NCI-H1092 treated with DMSO at 0.1 percent for 48 hours (cell line): ENCODE measurements around the gene MARCO.
"Not testable (repeated sequence)": the region's sequence is repeated elsewhere in the genome, so short reads cannot be mapped to it uniquely, and the experiment has no call there.

Experiments used
- DNase-seq: peaks from one replicate; lab custom pipeline; 2025; lab: John Stamatoyannopoulos, UW

The MARCO gene

GRCh38 chr2:118974103-118974993 lies 32.4 kb downstream of the MARCO start:
- no peak for DNase-seq

DNA sequence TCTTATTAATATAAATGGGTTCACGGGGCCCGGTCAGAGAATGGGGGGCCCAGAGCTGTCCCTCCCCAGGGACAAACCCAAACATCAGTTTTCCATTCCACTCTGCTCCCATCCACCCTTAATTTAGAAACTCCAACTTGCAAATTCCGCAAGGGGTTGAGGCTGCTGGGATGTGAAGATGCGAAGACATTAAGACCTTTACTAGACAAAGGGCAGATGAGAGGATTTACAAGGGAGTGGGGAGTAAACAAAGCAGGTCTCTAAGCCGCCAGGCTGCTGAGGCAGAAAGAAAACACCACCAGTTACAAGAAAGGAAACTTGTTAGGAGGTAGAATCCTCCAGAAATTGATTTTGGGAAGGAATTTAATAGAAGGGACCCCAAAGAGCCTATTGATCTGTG lies 33.1 kb downstream of the MARCO start:
- no peak for DNase-seq

GRCh38 chr2:118978064-118978463 lies 36.1 kb downstream of the MARCO start:
- no peak for DNase-seq

- DNase-seq: no peak
These were observed 37.3 kb downstream of the MARCO start for GRCh38 chr2:118979152-118979861.

DNA sequence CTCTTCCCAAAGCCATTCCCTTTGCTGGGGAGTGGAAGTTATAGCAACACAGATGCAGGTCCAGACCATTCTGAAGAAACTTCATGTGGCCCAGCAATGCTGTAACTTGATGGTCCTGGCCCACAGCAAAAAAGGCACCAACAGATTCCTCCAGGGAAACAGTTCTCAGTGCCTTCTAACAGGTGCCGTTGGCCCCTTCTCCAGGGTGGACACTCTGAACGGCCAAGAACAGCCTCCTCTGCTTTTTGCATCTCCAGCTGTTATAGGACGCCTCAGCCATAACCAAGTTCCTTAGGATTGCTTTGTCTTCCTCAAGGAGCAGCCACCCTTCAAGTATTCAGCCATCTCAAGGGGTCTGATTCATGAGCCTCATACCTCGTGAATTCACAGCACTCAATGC lies 38.0 kb downstream of the MARCO start:
- no peak for DNase-seq

GRCh38 chr2:118980573-118980972 lies 38.6 kb downstream of the MARCO start:
- DNase-seq: no peak

- DNase-seq: no peak
These were observed 39.6 kb downstream of the MARCO start for GRCh38 chr2:118981632-118982031.

DNA sequence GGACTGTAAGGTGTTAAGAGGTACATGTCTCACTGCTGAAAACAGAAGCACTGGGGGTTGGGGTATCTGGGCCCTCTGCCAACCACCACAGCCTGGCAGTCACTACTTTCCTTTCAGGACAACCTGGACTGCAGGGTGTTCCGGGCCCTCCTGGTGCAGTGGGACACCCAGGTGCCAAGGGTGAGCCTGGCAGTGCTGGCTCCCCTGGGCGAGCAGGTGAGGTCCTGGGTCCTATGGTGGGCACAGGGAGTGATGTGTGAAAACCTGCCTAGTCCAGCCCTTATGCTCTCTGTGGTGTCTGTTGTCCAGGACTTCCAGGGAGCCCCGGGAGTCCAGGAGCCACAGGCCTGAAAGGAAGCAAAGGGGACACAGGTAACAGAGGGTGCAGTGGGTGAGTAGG lies 40.0 kb downstream of the MARCO start:
- DNase-seq: no peak

- DNase-seq: no peak
These were observed 41.1 kb downstream of the MARCO start for GRCh38 chr2:118983133-118983532.

DNA sequence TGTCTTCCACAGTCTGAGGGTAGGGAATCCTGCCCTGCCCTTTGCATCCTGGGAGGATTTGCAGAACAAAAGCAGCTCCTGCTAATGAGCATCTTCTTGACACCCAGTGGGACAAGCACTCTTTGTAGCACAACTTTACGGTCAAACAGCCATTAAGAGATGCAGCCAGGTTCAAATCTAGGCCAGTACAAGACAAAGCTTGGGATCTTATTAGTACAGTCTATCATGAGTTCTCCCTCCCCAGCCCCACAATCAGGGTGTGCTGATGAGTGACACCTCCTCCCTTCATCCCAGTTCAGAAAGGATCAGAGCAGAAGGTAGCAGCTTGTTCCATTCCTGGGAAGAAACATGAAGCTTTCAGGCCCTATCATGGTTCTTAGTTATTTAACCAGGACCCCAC lies 41.9 kb downstream of the MARCO start:
- DNase-seq: no peak

- DNase-seq: no peak
These were observed 44.7 kb downstream of the MARCO start for GRCh38 chr2:118986738-118987137.

DNA sequence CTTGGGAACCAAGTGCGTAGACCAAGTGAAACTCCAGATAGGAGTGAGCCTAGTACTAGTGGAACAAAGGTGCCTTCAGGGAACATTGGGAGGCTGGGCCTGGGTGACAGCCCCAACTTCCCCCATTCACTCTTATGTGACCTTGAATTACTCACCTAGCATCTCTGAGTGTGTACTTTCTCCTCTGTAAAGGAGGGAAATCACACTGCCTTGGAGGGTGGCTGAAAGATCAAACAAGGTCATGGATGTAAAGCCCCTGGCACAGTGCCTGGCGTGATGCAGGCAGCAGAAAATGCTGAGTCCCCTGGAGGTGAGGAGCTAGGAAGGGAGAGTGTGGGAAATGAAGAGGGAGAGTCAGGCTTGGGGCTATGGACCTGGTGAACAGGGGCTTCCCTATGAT lies 45.9 kb downstream of the MARCO start:
- no peak for DNase-seq

- no peak for DNase-seq
These were observed 46.7 kb downstream of the MARCO start for GRCh38 chr2:118988706-118989105.

DNA sequence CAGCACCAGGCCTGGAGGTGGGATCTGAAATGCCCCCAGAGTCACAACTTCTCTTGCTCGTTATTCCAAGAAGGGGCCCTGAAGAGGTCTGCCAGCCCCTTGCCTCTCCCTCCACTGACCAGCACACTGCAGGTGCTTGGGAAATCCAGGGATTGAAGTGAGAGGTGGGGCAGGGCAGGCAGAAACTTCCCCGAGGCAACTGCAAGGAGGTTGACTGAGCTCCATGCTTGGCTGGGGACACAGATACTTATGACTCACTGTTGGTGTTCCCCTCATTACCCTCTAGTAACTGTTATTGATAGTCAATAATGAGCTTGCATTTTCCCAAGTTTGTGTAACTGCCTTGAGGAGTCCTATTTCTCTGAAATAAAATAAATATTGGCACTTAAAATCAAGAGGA lies 47.5 kb downstream of the MARCO start:
- no peak for DNase-seq

DNA sequence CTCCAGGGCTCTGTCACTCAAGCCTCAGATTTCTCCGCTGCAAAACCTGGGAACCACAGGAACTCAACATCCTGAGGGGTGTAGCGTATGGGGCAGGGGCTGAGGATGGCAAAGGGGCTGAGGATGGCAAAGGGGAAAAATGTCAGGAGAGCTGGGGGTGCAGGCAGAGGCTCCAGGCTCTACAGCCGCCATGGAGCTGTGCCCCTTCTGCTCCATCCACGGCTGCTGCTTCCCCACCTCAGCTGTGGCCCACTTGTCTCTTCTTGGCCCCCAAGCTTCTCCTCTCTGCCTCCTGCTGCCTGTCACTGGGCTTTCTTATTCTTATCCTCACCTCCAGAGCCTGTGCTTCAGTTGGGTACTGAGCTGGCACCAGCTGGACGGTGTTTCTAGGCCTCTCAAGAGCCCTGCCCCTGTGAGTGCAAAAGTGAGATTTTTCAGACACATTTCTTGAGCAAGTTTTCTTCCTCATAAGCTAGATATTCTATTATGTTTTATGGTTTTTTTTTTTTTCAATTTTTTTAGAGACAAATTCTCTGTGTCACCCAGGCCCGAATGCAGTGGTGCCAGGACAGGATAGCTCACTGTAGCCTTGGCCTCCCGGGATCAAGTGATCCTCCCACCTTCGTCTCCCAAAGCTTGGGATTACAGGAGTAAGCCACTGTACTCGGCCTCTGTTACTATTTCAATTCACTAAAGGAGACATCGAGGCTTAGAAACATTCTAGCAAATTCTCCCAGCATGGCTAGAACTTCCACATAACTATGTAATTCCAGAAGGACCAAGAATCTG lies 49.0 kb downstream of the MARCO start:
- DNase-seq: no peak

DNA sequence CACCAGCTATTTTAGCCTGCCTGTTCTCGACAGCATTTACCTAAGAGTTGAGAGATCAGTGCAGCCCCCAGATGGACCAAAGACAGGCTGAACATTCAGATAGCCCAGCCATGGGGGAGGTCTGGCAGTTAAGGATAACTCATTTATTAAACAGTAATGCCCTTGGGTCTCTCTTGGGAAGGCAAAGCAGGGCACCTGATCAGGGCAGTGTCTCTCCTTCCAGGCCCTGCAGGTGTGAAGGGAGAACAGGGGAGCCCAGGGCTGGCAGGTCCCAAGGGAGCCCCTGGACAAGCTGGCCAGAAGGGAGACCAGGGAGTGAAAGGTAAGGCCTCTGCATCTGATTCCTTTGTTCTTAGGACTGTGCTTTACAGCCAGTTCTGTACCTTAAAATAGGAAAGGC lies 49.6 kb downstream of the MARCO start:
- no peak for DNase-seq

DNA sequence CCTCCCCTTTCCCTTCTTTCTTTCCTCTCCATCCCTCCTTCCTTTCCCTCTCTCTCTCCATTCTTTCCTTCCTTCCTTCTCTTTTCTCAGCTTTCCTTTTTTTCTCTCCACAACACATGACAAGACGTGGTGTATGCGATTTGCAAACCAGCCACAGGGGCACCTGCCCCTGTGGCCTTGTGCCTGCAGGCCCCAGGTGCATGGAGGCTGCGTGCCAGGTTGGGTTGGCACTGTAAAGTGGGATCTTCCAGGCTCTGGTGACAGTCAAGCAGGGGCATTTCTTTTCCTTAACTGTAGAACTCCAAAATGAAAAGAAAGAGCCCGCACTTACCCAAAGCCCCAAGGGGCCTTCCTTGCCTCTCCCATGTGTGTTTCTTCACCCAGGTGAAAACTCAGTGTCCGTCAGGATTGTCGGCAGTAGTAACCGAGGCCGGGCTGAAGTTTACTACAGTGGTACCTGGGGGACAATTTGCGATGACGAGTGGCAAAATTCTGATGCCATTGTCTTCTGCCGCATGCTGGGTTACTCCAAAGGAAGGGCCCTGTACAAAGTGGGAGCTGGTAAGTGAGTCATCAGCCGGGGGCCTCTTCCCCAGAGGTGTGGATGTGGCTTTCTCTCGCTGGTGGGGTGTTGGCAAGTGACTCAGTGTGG lies 50.9 kb downstream of the MARCO start:
- no peak for DNase-seq

DNA sequence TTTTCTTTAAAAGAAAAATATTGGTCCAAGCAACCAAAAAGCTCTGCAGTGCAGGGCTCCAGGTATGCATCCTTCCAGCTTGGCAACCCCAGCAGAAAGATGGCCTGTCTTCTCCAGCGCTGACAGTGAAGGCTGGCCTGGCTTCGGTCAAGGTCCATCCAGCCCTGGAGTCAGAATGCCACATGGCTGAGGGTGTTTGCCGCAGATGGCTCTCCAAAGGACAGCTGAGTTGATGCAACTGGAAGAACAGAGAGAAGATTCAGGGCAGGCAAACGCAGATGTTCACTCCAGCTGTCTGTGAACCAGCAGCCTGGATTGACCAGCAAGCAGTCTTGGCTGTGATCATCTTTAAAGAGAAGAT lies 51.4 kb downstream of the MARCO start:
- no peak for DNase-seq

- no peak for DNase-seq
These were observed 52.2 kb downstream of the MARCO start for GRCh38 chr2:118994172-118994700.

- DNase-seq: no peak
These were observed 52.8 kb downstream of the MARCO start for GRCh38 chr2:118994778-118995177.

DNA sequence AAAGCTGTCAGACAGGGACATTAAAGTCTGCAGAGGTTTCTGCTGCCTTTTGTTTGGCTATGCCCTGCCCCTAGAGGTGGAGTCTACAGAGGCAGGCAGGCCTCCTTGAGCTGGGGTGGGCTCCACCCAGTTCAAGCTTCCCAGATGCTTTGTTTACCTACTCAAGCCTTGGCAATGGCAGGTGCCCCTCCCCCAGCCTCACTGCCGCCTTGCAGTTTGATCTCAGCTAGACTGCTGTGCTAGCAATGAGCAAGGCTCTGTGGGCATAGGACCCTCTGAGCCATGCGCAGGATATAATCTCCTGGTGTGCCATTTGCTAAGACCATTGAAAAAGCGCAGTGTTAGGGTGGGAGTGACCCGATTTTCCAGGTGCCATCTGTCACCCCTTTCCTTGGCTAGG lies 61.9 kb downstream of the MARCO start:
- not testable (repeated sequence) for DNase-seq

- DNase-seq: no peak
These were observed 62.6 kb downstream of the MARCO start for GRCh38 chr2:119004602-119005001.
